HG02623 (cell line): ENCODE results near the gene HDLBP.

ENCODE experiments used
- ATAC-seq: cut with Tn5 transposase; IDR thresholded peaks from one replicate; pipeline ENCODE4 v1.9.1; 2021; ENCODE audit warnings: moderate library complexity; ENCODE audit not compliant: unreplicated experiment

Gene HDLBP

GRCh38 chr2:241217320-241218031 is 98.0 kb downstream of the HDLBP start:
- ATAC-seq: no peak

- no peak for ATAC-seq
Observed at GRCh38 chr2:241216211-241216761, 99.2 kb downstream of the HDLBP start.

GRCh38 chr2:241215421-241215820 is 100.1 kb downstream of the HDLBP start:
- ATAC-seq: no peak

GRCh38 chr2:241214766-241215165 is 100.7 kb downstream of the HDLBP start:
- ATAC-seq: no peak

- ATAC-seq: no peak
Observed at GRCh38 chr2:241214209-241214608, 101.3 kb downstream of the HDLBP start.

GRCh38 chr2:241213567-241213966 is 101.9 kb downstream of the HDLBP start:
- no peak for ATAC-seq

- no peak for ATAC-seq
Observed at GRCh38 chr2:241213041-241213440, 102.4 kb downstream of the HDLBP start.

GRCh38 chr2:241211276-241211675 is 104.2 kb downstream of the HDLBP start:
- ATAC-seq: no peak

GRCh38 chr2:241209271-241209670 is 106.2 kb downstream of the HDLBP start:
- ATAC-seq: no peak

- no peak for ATAC-seq
Observed at GRCh38 chr2:241208058-241208457, 107.4 kb downstream of the HDLBP start.

GRCh38 chr2:241207641-241208040 is 107.8 kb downstream of the HDLBP start:
- ATAC-seq: no peak

GRCh38 chr2:241207151-241207550 is 108.3 kb downstream of the HDLBP start:
- ATAC-seq: no peak

- no peak for ATAC-seq
Observed at GRCh38 chr2:241205086-241205485, 110.4 kb downstream of the HDLBP start.

- ATAC-seq: no peak
Observed at GRCh38 chr2:241204490-241204889, 111.0 kb downstream of the HDLBP start.

- no peak for ATAC-seq
Observed at GRCh38 chr2:241204010-241204384, 111.5 kb downstream of the HDLBP start.

- no peak for ATAC-seq
Observed at GRCh38 chr2:241203218-241204009, 112.1 kb downstream of the HDLBP start.

GRCh38 chr2:241202681-241203080 is 112.8 kb downstream of the HDLBP start:
- ATAC-seq: no peak

GRCh38 chr2:241202268-241202585 is 113.2 kb downstream of the HDLBP start:
- ATAC-seq: no peak

- ATAC-seq: no peak
Observed at GRCh38 chr2:241201445-241202267, 113.8 kb downstream of the HDLBP start.

GRCh38 chr2:241200822-241201395 is 114.6 kb downstream of the HDLBP start:
- ATAC-seq: no peak
